K562 (cell line): ENCODE measurements around the gene FAM131C. TPM values are rescaled to one million over a fixed set of nuclear protein-coding genes. Genes with fewer than 3 reads are reported as not detected.

Experiments
- ATAC-seq: fragments of 200-7000 bp; cut with Tn5 transposase; 3 replicates; pipeline ENCODE4 v1.9.1; 2020; ENCODE audit warnings: moderate library complexity
- BruUV-seq: library from RNA; stranded (reverse); fragments of 400-500 nt; replicated peaks from 2 replicates; lab custom pipeline; 2021; lab: Mats Ljungman, UMichigan
- CTCF ChIA-PET: fragments of 300-600 bp; formaldehyde crosslinking; extraction: SDS; loops from one replicate; lab custom pipeline; 2021; ENCODE audit warnings: low intra/inter-chr PET ratio; lab: Yijun Ruan, JAX
- POLR2A ChIA-PET: fragments of 300-600, 350-650 bp; sonication (Branson Sonifier 250); formaldehyde crosslinking; extraction: SDS; loops from one replicate; lab custom pipeline; 2021; ENCODE audit warnings: antibody characterized with exemption, inconsistent platforms; lab: Yijun Ruan, JAX
- DNase-seq, 4 experiments: peaks; one replicate each; pipeline versions ENCODE4 v3.0.0 to v3.0.0-alpha.2; 2011 to 2018; ENCODE audit warnings: low spot score in 3 of 4, mixed read lengths in 3 of 4; ENCODE audit errors: extremely low read depth in 1 of 4
- FAIRE-seq: peaks from 2 replicates; lab custom pipeline; 2011; peaks lifted over from hg19 to GRCh38; lab: Jason Lieb, UNC
- H2AFZ ChIP-seq: 2 replicates; pipeline ENCODE4 v1.6.0; 2011; ENCODE audit warnings: low read depth, low read length, control low read depth, inconsistent platforms
- H3K27ac ChIP-seq: fragments of 200-600 bp; 3 replicates; pipeline ENCODE4 v1.8.0; 2011; ENCODE audit warnings: low read depth, mild to moderate bottlenecking, control low read depth, inconsistent platforms, low read length, moderate library complexity, mixed read lengths; ENCODE audit errors: extremely low read depth
- H3K27me3 ChIP-seq, 2 experiments: fragments of 300-600 bp in 1 of 2; 2 replicates in 1 of 2; 3 replicates in 1 of 2; pipeline versions ENCODE4 v1.6.0 to v1.8.0; 2011; ENCODE audit warnings: inconsistent platforms in 2 of 2, low read length in 2 of 2, mild to moderate bottlenecking in 1 of 2, mixed read lengths in 1 of 2, moderate library complexity in 1 of 2; ENCODE audit not compliant: control insufficient read depth in 2 of 2, insufficient read depth in 2 of 2
- H3K36me3 ChIP-seq: fragments of 300-600 bp; 3 replicates; pipeline ENCODE4 v1.8.0; 2011; ENCODE audit warnings: mild to moderate bottlenecking, low read length, inconsistent platforms; ENCODE audit not compliant: control insufficient read depth, insufficient read depth
- H3K4me1 ChIP-seq, 2 experiments: fragments of 200-600 bp in 1 of 2; replicated peaks in 1 of 2; 2 replicates in 1 of 2; 3 replicates in 1 of 2; pipeline versions ENCODE4 v1.5.1 to v1.8.0; 2011; ENCODE audit warnings: inconsistent platforms in 2 of 2, low read length in 2 of 2, mild to moderate bottlenecking in 1 of 2, mixed read lengths in 1 of 2, moderate library complexity in 1 of 2; ENCODE audit not compliant: control insufficient read depth in 2 of 2, insufficient read depth in 2 of 2
- H3K4me2 ChIP-seq: 2 replicates; pipeline ENCODE4 v1.6.1; 2011; ENCODE audit warnings: low read length, control low read depth, inconsistent platforms, mixed read lengths; ENCODE audit not compliant: insufficient read depth
- H3K4me3 ChIP-seq: fragments of 200-600 bp; sonication (generic), shearing (Covaris generic); 2 replicates; pipeline ENCODE4 v1.5.1; 2016; ENCODE audit warnings: control low read depth, inconsistent platforms
- H3K79me2 ChIP-seq: fragments of 200-600 bp; 3 replicates; pipeline ENCODE4 v1.8.0; 2011; ENCODE audit warnings: low read length, inconsistent platforms; ENCODE audit not compliant: control insufficient read depth, insufficient read depth
- H3K9ac ChIP-seq, 2 experiments: 2 replicates each; pipeline versions ENCODE4 v1.6.0 to v1.6.1; 2011; ENCODE audit warnings: low read depth in 2 of 2, low read length in 2 of 2, control low read depth in 1 of 2, inconsistent platforms in 1 of 2, mild to moderate bottlenecking in 1 of 2, mixed read lengths in 1 of 2; ENCODE audit not compliant: insufficient read depth in 1 of 2
- H3K9me1 ChIP-seq: one replicate; pipeline ENCODE4 v1.6.0; 2011; ENCODE audit warnings: inconsistent platforms, mild to moderate bottlenecking, low read length, moderate library complexity; ENCODE audit not compliant: control insufficient read depth, insufficient read depth
- H3K9me3 ChIP-seq: replicated peaks from 2 replicates; pipeline ENCODE4 v1.5.1; 2011; ENCODE audit warnings: low read depth, low read length, inconsistent platforms; ENCODE audit not compliant: control insufficient read depth, insufficient read depth
- H4K20me1 ChIP-seq: replicated peaks from 2 replicates; pipeline ENCODE4 v1.6.1; 2011; ENCODE audit warnings: low read length, inconsistent platforms, mixed read lengths; ENCODE audit not compliant: control insufficient read depth, insufficient read depth
- HDAC1 ChIP-seq, 2 experiments: fragments of 450-650 bp; IDR thresholded peaks; 2 replicates each; pipeline ENCODE4 v1.6.1; 2016 to 2017; ENCODE audit warnings: inconsistent platforms in 1 of 2, mild to moderate bottlenecking in 1 of 2, moderate library complexity in 1 of 2
- MECOM ChIP-seq: fragments of 250-450 bp; sonication (Bioruptor Pico); IDR thresholded peaks from 2 replicates; pipeline ENCODE4 v1.8.0; 2022; ENCODE audit warnings: inconsistent platforms
- NFE2 ChIP-seq: IDR thresholded peaks from 2 replicates; pipeline ENCODE4 v1.6.1; 2014; ENCODE audit warnings: antibody characterized with exemption, low read depth
- NUFIP1 ChIP-seq: fragments of 450-650 bp; IDR thresholded peaks from 2 replicates; pipeline ENCODE4 v1.6.1; 2018; ENCODE audit not compliant: partially characterized antibody
- PCBP1 ChIP-seq: fragments of 200-400 bp; formaldehyde crosslinking; IDR thresholded peaks from 2 replicates; pipeline ENCODE4 v1.6.1; 2018; ENCODE audit warnings: mild to moderate bottlenecking, low read depth, low read length; ENCODE audit not compliant: poor library complexity, severe bottlenecking
- PML ChIP-seq: IDR thresholded peaks from 2 replicates; pipeline ENCODE4 v1.6.1; 2012; ENCODE audit warnings: low read length, inconsistent platforms
- RB1 ChIP-seq: fragments of 450-650 bp; IDR thresholded peaks from 2 replicates; pipeline ENCODE4 v1.6.1; 2017; ENCODE audit warnings: low read depth, mild to moderate bottlenecking
- SMAD4 ChIP-seq: fragments of 250-450 bp; sonication (Bioruptor Pico); conservative IDR thresholded peaks from 2 replicates; pipeline ENCODE4 v1.8.0; 2021; ENCODE audit warnings: inconsistent platforms, mild to moderate bottlenecking, moderate library complexity
- TCF3 ChIP-seq: sonication (generic); formaldehyde crosslinking; IDR thresholded peaks from 2 replicates; pipeline ENCODE4 v1.4.0; 2020; ENCODE audit warnings: mild to moderate bottlenecking, missing genetic modification reagents
- THRAP3 ChIP-seq: fragments of 450-650 bp; IDR thresholded peaks from 2 replicates; pipeline ENCODE4 v1.6.1; 2016; ENCODE audit warnings: mild to moderate bottlenecking, inconsistent platforms, borderline replicate concordance
- ZNF41 ChIP-seq: fragments of 250-450 bp; sonication (Bioruptor Pico); conservative IDR thresholded peaks from 2 replicates; pipeline ENCODE4 v1.4.0; 2020; ENCODE audit warnings: mild to moderate bottlenecking
- whole genome bisulfite sequencing: fragments of 100-300 bp; shearing (Covaris generic); methylation state at CpG from one replicate; pipeline ENCODE4 v1.1.6; 2016; ENCODE audit warnings: low coverage, mixed read lengths; ENCODE audit not compliant: insufficient coverage; ENCODE audit errors: missing lambda C conversion rate; 5-methylcytosine and 5-hydroxymethylcytosine counted together
- in situ Hi-C: fragments of 300-500 bp; cut with MboI; formaldehyde crosslinking; loops from 4 replicates; pipeline ENCODE4 v1.15.0; 2018; ENCODE audit warnings: inconsistent platforms, mixed read lengths
- intact Hi-C: fragments of 100-400 bp; cut with micrococcal nuclease; formaldehyde crosslinking; loops from 2 replicates; pipeline ENCODE4 v1.14.2; 2022
- polyA plus RNA-seq, 8 experiments: library from polyadenylated mRNA; depleted of rRNA in 4 of 8; stranded (reverse) in 5 of 8; unstranded in 3 of 8; fragments of >200 nt; fragmentation: Nextera tagmentation in 2 of 8; fragmentation: Illumina TruSeq in 1 of 8; extraction: Ambion mirVana in 2 of 8; extraction: Trizol in 1 of 8; gene quantifications; 2 replicates each; pipeline versions ENCODE4 v1.2.1 to v1.2.3, GENCODE V29; 2011 to 2014; ENCODE audit warnings: inconsistent platforms in 1 of 8, missing spikeins in 1 of 8
- total RNA-seq, 7 experiments: library from RNA; depleted of rRNA in 6 of 7; stranded (reverse); fragments of >200 nt in 6 of 7; fragmentation: Illumina TruSeq in 2 of 7; extraction: Trizol in 2 of 7; gene quantifications; 2 replicates each; pipeline versions ENCODE4 v1.2.1 to v1.2.3, GENCODE V29; 2011 to 2021; ENCODE audit warnings: low replicate concordance in 1 of 7
- TF ChIP-seq, protein P1 (sequence below): fragments of 250-450 bp; sonication (Bioruptor Pico); IDR thresholded peaks from 2 replicates; pipeline ENCODE4 v1.4.0; 2020
- TF ChIP-seq, protein P2 (sequence below): fragments of 250-450 bp; sonication (Bioruptor Pico); IDR thresholded peaks from 2 replicates; pipeline ENCODE4 v1.4.0; 2020; ENCODE audit warnings: mild to moderate bottlenecking
- TF ChIP-seq, protein P3 (sequence below): fragments of 200-800 bp; sonication (Bioruptor generic); IDR thresholded peaks from 2 replicates; pipeline ENCODE4 v1.6.1; 2017; ENCODE audit warnings: missing genetic modification characterization, missing compliant biosample characterization

Gene FAM131C
- total and polyA plus RNA-seq, 9 of the 15 experiments (the other 6 are each of a cell fraction or from before 2014, with no cell fraction given): 0.10 to 0.29 (median 0.16) TPM; not detected in 6

DNA sequence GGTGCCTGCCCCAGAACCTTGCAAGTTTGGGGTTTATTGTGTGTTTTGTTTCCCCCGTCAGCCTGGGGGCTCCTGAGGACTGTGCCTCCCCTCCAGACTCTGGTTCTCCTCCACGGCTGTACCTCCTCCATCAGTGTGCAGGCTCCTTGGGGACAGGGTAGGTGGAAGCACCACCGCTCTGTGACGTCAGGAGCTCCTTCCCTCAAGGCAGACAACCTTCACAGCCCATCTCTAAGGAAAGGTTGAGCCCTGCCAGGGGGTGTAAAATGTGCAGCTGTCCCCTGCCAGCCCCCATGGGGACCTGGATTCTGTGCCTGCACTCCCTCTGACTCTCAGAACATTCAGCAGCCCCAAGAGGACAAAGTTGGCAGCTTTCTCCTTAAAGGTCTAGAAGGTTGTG is 55.1 kb downstream of the FAM131C start (continued):
- TF ChIP-seq, protein P1, sequence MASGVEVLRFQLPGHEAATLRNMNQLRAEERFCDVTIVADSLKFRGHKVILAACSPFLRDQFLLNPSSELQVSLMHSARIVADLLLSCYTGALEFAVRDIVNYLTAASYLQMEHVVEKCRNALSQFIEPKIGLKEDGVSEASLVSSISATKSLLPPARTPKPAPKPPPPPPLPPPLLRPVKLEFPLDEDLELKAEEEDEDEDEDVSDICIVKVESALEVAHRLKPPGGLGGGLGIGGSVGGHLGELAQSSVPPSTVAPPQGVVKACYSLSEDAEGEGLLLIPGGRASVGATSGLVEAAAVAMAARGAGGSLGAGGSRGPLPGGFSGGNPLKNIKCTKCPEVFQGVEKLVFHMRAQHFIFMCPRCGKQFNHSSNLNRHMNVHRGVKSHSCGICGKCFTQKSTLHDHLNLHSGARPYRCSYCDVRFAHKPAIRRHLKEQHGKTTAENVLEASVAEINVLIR: no peak
- TF ChIP-seq ZNF41 (CRISPR knock-in tag): no peak
- no peak for TF ChIP-seq NUFIP1
- TF ChIP-seq, all 486 proteins: peak for 0

DNA sequence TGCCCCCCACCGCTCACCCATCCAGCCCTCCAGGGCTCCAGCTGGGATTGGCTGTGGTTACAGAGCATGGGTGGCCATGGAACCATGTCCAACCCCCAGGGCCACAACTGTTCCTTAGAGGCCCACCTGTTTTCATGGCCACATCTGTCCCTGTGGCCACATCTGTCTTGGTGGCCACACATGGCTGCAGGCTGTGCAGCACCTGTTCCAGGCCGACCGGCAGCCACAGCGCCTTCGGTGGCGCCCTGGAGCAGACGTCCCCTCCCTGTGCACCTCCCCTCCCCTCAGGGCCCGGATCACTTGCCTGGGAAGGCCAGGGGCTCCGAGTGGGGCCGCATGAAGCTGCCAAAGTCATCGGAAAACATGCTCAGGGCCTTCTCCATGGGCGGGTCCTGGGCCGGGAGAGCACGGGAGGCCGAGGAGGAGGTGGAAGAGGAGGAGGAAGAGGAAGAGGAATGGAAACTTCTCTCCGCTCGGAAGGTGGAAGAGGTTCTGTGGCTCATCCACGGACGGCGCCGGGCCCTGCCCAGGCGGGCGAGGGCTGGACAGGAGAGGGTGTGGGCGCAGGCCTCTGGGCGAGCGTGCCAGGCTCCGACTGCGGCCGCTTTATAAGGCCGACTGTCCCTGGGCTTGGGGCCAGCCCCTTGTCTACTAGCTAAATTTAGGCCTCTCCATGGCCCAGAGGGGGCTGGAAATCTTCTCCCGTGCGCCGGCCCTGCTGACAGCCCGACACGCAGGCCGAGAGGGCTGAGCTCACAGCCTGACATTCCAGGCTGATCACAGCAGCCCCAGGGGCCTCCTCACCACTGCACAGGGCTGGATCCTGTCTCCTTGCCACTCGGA is 55.8 kb downstream of the FAM131C start, which contains the start of gene HSPB7:
HSPB7 (minus strand) TSS at position 583 of the 843 bp plus-strand sequence; CDS start at position 503, 80 bp downstream.
- ChIA-PET POLR2A (interaction anchor here (0.6 to 1.1 kb wide), 3 partner anchors 8 to 227 kb away, joined by 3 read pairs; no protein-coding TSS in a partner anchor), CTCF (no interaction called here)
- peaks cover 23 to 73% of the 10 kb centered on the region in 2 experiments for H3K4me1 ChIP-seq
- no peaks in the 10 kb centered on the region for H3K9me1 ChIP-seq
- no peaks in the 10 kb centered on the region for H3K9me3 ChIP-seq
- H3K4me2 ChIP-seq: no peak within 1 kb of the TSS
- BruUV-seq: no TSS peak
- ATAC-seq: peak; percentile 71
- H3K79me2 ChIP-seq: no peaks in the 10 kb centered on the region
- H3K27me3 ChIP-seq: peaks cover 2 to 13% of the 10 kb centered on the region in 2 experiments; a peak in 2 of 5 replicates
- no peaks in the 10 kb centered on the region for H3K36me3 ChIP-seq
- peak within 1 kb of the TSS in 1 of 2 experiments; percentile 70; a peak in 2 of 4 replicates for H3K9ac ChIP-seq
- intact Hi-C loops: no loop called here
- no peak within 1 kb of the TSS for H3K27ac ChIP-seq
- peak; percentile 71 for FAIRE-seq
- 55% methylated on average over 32 of the region's 37 CpGs for WGBS
- peak within 1 kb of the TSS; percentile 69 for H2AFZ ChIP-seq
- H4K20me1 ChIP-seq: no peaks in the 10 kb centered on the region
- no peak within 1 kb of the TSS for H3K4me3 ChIP-seq
- in situ Hi-C loops: loop anchor here (10.0 kb wide), 1 partner anchor 47 kb away; no protein-coding TSS in a partner anchor
- DNase-seq: peak; percentile 77 to 80 (median 78)
- TF ChIP-seq RB1 (no peak), MECOM (CRISPR knock-in tag) (no peak), PCBP1 (peak; percentile 72), PML (no peak), HDAC1 (IDR thresholded peaks at IDR 0.05) (peak in 1 of 2 experiments; percentile 39; a peak in 1 of 4 replicates), SMAD4 (0 out of 2 replicates have a peak, but pooled peaks have one; percentile 23), THRAP3 (no peak), NFE2 (no peak), TCF3 (CRISPR knock-in tag) (no peak; the same call in 1 of the 2 replicates)
- TF ChIP-seq, protein P2, sequence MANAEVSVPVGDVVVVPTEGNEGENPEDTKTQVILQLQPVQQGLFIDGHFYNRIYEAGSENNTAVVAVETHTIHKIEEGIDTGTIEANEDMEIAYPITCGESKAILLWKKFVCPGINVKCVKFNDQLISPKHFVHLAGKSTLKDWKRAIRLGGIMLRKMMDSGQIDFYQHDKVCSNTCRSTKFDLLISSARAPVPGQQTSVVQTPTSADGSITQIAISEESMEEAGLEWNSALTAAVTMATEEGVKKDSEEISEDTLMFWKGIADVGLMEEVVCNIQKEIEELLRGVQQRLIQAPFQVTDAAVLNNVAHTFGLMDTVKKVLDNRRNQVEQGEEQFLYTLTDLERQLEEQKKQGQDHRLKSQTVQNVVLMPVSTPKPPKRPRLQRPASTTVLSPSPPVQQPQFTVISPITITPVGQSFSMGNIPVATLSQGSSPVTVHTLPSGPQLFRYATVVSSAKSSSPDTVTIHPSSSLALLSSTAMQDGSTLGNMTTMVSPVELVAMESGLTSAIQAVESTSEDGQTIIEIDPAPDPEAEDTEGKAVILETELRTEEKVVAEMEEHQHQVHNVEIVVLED (CRISPR knock-in tag): no peak
- TF ChIP-seq, protein P3, sequence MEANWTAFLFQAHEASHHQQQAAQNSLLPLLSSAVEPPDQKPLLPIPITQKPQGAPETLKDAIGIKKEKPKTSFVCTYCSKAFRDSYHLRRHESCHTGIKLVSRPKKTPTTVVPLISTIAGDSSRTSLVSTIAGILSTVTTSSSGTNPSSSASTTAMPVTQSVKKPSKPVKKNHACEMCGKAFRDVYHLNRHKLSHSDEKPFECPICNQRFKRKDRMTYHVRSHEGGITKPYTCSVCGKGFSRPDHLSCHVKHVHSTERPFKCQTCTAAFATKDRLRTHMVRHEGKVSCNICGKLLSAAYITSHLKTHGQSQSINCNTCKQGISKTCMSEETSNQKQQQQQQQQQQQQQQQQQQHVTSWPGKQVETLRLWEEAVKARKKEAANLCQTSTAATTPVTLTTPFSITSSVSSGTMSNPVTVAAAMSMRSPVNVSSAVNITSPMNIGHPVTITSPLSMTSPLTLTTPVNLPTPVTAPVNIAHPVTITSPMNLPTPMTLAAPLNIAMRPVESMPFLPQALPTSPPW (CRISPR knock-in tag): peak; percentile 49
